GM19452 (cell line): ENCODE data around the gene BIRC5.

Source experiments
- ATAC-seq: cut with Tn5 transposase; IDR thresholded peaks from one replicate; pipeline ENCODE4 v1.9.1; 2021; ENCODE audit not compliant: unreplicated experiment

Gene BIRC5

DNA sequence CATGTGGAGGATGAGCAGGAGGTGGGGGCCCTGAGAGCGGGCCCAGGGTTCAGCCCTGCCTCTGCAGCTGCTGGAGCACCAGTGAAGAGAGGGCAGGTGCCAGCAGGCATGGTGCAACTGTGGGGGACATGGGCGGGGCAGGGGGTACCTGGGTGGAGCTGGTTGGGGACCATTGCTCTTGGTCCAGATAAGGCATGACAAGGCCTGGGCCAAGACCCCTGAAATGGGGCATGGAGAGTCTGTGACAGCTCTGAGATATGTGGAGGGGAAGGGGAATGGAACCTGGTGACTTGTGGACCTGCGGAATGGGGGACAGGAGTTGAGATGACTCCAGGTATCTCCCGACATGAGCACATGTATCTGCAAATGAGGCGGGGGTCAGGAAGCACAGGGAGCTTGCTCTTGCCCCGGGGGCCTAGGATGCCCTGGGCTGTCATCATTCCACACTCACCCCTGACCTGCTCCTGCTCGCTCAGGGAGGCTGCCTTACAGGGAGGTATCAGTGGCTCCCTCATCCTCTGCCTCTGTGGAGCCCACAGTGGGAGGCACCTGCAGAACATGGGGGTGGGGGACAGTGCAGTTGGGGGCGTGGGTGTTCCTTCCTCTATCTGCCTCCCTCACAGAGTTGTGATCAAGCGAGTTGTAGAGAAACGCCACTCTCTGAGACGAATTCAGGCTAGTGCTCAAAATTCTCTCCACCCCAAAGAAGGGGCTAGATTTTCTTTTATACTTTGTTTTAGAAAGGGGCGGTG is 57.5 kb downstream of the BIRC5 start:
- ATAC-seq: no peak

GRCh38 chr17:78272181-78272913 is 58.3 kb downstream of the BIRC5 start:
- no peak for ATAC-seq

DNA sequence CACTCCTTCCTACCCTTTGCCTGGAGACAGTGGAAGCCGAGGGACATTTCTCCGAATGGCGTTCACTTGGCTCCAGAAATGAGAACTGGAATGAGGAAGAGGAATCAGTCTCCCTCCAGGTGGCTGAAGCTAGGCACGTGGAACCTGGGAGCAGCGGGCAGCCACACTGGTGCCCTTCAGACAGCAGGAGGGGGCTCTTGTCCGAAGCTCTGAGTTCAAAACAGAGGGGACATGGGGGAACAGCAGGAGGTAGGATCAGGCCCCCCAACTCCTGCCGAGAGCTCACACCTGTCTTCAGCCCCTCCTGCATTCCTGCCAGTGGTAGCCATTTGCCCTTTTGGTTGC is 58.8 kb downstream of the BIRC5 start:
- no peak for ATAC-seq

DNA sequence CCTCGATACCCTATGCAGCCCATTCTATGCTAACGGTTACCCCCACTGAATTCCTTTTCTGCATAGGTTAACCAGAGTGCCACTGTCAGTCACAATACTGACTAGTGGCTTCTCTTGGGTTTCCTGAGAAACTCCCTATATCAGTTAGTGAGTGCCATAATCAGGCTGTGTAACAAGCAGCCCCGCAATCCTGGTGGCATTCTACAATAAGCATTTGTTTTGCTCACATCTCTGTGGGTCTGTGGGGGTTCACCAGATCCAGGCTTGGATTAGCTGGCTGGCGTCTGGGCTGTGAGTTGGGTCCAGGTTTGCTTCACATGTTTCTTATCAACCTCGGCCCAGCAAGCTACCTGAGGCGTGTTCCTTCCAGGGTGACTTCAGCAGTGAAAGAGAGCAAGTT is 59.8 kb downstream of the BIRC5 start:
- no peak for ATAC-seq
